ENCODE results near the gene TTC8.

DNA sequence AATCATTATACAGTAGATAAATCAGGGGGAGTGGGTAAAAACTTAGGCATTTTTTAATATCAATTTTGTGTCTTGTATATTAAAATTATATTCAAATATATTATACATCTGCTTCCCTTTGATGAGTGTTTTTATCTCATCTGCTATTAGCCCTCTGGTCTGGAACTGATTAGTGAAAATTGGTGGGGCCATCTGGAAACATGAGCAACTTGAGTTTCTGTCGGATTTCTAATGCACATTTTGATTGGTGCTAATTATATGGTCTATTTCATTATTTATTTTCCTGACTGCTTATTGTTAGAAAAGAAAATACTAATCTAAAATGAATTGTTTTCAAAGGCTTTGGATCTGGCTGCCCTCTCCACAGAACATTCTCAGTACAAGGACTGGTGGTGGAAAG, 28.2 kb downstream of the TTC8 start:
- TF ChIP-seq, protein P1, sequence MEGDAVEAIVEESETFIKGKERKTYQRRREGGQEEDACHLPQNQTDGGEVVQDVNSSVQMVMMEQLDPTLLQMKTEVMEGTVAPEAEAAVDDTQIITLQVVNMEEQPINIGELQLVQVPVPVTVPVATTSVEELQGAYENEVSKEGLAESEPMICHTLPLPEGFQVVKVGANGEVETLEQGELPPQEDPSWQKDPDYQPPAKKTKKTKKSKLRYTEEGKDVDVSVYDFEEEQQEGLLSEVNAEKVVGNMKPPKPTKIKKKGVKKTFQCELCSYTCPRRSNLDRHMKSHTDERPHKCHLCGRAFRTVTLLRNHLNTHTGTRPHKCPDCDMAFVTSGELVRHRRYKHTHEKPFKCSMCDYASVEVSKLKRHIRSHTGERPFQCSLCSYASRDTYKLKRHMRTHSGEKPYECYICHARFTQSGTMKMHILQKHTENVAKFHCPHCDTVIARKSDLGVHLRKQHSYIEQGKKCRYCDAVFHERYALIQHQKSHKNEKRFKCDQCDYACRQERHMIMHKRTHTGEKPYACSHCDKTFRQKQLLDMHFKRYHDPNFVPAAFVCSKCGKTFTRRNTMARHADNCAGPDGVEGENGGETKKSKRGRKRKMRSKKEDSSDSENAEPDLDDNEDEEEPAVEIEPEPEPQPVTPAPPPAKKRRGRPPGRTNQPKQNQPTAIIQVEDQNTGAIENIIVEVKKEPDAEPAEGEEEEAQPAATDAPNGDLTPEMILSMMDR (IDR thresholded peaks at IDR 0.05) = no peak
- TF ChIP-seq POLR2AphosphoS5 (IDR thresholded peaks at IDR 0.05; ENCODE audit: low read depth, low read length) (no peak), SIN3A (IDR thresholded peaks at IDR 0.05; ENCODE audit: borderline replicate concordance, insufficient read depth, low read depth, low read length) (no peak), TCF7L2 (IDR thresholded peaks at IDR 0.05; ENCODE audit: low read depth, low read length) (no peak)
- TF ChIP-seq, protein P2, sequence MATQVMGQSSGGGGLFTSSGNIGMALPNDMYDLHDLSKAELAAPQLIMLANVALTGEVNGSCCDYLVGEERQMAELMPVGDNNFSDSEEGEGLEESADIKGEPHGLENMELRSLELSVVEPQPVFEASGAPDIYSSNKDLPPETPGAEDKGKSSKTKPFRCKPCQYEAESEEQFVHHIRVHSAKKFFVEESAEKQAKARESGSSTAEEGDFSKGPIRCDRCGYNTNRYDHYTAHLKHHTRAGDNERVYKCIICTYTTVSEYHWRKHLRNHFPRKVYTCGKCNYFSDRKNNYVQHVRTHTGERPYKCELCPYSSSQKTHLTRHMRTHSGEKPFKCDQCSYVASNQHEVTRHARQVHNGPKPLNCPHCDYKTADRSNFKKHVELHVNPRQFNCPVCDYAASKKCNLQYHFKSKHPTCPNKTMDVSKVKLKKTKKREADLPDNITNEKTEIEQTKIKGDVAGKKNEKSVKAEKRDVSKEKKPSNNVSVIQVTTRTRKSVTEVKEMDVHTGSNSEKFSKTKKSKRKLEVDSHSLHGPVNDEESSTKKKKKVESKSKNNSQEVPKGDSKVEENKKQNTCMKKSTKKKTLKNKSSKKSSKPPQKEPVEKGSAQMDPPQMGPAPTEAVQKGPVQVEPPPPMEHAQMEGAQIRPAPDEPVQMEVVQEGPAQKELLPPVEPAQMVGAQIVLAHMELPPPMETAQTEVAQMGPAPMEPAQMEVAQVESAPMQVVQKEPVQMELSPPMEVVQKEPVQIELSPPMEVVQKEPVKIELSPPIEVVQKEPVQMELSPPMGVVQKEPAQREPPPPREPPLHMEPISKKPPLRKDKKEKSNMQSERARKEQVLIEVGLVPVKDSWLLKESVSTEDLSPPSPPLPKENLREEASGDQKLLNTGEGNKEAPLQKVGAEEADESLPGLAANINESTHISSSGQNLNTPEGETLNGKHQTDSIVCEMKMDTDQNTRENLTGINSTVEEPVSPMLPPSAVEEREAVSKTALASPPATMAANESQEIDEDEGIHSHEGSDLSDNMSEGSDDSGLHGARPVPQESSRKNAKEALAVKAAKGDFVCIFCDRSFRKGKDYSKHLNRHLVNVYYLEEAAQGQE (IDR thresholded peaks at IDR 0.05; ENCODE audit: insufficient read depth in 1 of 2, low read depth in 2 of 2, low read length in 1 of 2) = no peak
